GM12878 (cell line): ENCODE results near the gene RAD51B.

Experiments
- CBFB ChIP-seq: IDR thresholded peaks from 2 replicates; pipeline ENCODE4 v1.6.1; 2016; ENCODE audit warnings: antibody characterized with exemption, low read depth
- CEBPB ChIP-seq, 2 experiments: fragments of 150-350 bp in 1 of 2; IDR thresholded peaks; 2 replicates each; pipeline ENCODE4 v1.6.1; 2012 to 2014; ENCODE audit warnings: low read depth in 2 of 2, low read length in 2 of 2, borderline replicate concordance in 1 of 2, inconsistent platforms in 1 of 2
- CHD2 ChIP-seq: IDR thresholded peaks from 2 replicates; pipeline ENCODE4 v1.6.1; 2011; ENCODE audit warnings: low read depth, low read length, improper control_type of control experiment, borderline replicate concordance
- CREM ChIP-seq: IDR thresholded peaks from 2 replicates; pipeline ENCODE4 v1.6.1; 2014; ENCODE audit warnings: antibody characterized with exemption, low read depth
- JUND ChIP-seq: IDR thresholded peaks from 2 replicates; pipeline ENCODE4 v1.6.1; 2012; ENCODE audit warnings: low read depth, mild to moderate bottlenecking, low read length, improper control_type of control experiment, moderate library complexity
- NFIC ChIP-seq: IDR thresholded peaks from 2 replicates; pipeline ENCODE4 v1.6.1; 2012; ENCODE audit warnings: low read depth, mild to moderate bottlenecking, inconsistent platforms, low read length, moderate library complexity
- NFXL1 ChIP-seq: fragments of 450-650 bp; IDR thresholded peaks from 2 replicates; pipeline ENCODE4 v1.6.1; 2017; ENCODE audit warnings: antibody characterized with exemption, mild to moderate bottlenecking, borderline replicate concordance
- NR2C1 ChIP-seq: fragments of 450-650 bp; IDR thresholded peaks from 2 replicates; pipeline ENCODE4 v1.6.1; 2017; ENCODE audit warnings: antibody characterized with exemption, mild to moderate bottlenecking, moderate library complexity
- POLR2A ChIP-seq: IDR thresholded peaks from 2 replicates; pipeline ENCODE4 v1.6.1; 2011; ENCODE audit warnings: low read depth, mild to moderate bottlenecking, low read length
- SIX5 ChIP-seq: IDR thresholded peaks from 2 replicates; pipeline ENCODE4 v1.6.1; 2011; ENCODE audit warnings: mild to moderate bottlenecking, low read depth, low read length, moderate library complexity; ENCODE audit not compliant: severe bottlenecking
- SREBF2 ChIP-seq: IDR thresholded peaks from 2 replicates; pipeline ENCODE4 v1.6.1; 2012; ENCODE audit warnings: mild to moderate bottlenecking, low read length
- TF ChIP-seq, protein P1 (sequence below), 3 experiments: IDR thresholded peaks in 2 of 3; conservative IDR thresholded peaks in 1 of 3; 2 replicates each; pipeline ENCODE4 v1.5.1; 2011; ENCODE audit warnings: low read depth in 3 of 3, low read length in 3 of 3, mild to moderate bottlenecking in 3 of 3, control low read depth in 2 of 3, moderate library complexity in 2 of 3, inconsistent platforms in 1 of 3, mixed read lengths in 1 of 3; ENCODE audit not compliant: control insufficient read depth in 2 of 3, insufficient read depth in 1 of 3; ENCODE audit errors: extremely low read depth in 1 of 3
- TF ChIP-seq, protein P2 (sequence below): IDR thresholded peaks from 2 replicates; pipeline ENCODE4 v1.6.1; 2012; ENCODE audit warnings: low read length, inconsistent platforms
- TF ChIP-seq, protein P3 (sequence below): IDR thresholded peaks from 2 replicates; pipeline ENCODE4 v1.6.1; 2012; ENCODE audit warnings: low read depth, low read length, improper control_type of control experiment

DNA sequence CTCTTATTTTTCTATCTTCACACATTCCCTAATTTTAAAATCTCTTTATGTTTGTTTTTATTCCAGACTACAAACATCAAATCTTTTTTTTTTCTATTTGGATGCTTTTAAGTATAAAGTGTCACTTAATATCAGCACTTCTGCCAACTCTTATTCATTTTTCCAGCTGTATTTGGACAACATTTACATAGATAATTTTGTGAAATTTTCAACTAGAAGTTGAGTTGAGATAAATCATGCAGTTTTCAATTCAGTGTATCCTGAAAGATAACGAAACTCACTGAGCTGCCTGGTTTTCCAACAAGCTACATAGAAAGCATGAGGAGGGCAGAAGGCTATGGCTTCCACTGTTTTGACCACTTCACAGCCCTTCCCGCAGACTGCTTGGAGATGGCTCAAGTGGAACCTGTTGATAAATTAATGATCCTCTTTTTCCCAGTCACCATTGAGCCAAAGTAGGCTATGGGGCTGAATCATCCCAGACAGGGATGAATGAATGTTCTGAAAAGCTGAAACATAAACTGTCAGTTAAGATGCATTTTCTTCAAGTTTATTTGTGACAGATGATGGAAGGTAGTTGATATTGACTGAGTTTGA, 213.9 kb downstream of the RAD51B start:
- TF ChIP-seq, protein P1, sequence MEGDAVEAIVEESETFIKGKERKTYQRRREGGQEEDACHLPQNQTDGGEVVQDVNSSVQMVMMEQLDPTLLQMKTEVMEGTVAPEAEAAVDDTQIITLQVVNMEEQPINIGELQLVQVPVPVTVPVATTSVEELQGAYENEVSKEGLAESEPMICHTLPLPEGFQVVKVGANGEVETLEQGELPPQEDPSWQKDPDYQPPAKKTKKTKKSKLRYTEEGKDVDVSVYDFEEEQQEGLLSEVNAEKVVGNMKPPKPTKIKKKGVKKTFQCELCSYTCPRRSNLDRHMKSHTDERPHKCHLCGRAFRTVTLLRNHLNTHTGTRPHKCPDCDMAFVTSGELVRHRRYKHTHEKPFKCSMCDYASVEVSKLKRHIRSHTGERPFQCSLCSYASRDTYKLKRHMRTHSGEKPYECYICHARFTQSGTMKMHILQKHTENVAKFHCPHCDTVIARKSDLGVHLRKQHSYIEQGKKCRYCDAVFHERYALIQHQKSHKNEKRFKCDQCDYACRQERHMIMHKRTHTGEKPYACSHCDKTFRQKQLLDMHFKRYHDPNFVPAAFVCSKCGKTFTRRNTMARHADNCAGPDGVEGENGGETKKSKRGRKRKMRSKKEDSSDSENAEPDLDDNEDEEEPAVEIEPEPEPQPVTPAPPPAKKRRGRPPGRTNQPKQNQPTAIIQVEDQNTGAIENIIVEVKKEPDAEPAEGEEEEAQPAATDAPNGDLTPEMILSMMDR (IDR thresholded peaks at IDR 0.05 in 2 of 3, conservative IDR thresholded peaks at IDR 0.05 in 1 of 3; ENCODE audit: control insufficient read depth in 2 of 3, extremely low read depth in 1 of 3, insufficient read depth in 1 of 3, low read depth in 3 of 3, low read length in 3 of 3) = no peak
- TF ChIP-seq CHD2 (no peak), NFIC (no peak), SREBF2 (no peak), CBFB (no peak), JUND (no peak), NR2C1 (no peak), CEBPB (IDR thresholded peaks at IDR 0.05; ENCODE audit: borderline replicate concordance in 1 of 2, low read depth in 2 of 2, low read length in 2 of 2) (no peak), NFXL1 (no peak), POLR2A (no peak), SIX5 (no peak), CREM (no peak)
- TF ChIP-seq, protein P2, sequence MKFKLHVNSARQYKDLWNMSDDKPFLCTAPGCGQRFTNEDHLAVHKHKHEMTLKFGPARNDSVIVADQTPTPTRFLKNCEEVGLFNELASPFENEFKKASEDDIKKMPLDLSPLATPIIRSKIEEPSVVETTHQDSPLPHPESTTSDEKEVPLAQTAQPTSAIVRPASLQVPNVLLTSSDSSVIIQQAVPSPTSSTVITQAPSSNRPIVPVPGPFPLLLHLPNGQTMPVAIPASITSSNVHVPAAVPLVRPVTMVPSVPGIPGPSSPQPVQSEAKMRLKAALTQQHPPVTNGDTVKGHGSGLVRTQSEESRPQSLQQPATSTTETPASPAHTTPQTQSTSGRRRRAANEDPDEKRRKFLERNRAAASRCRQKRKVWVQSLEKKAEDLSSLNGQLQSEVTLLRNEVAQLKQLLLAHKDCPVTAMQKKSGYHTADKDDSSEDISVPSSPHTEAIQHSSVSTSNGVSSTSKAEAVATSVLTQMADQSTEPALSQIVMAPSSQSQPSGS = no peak
- TF ChIP-seq, protein P3, sequence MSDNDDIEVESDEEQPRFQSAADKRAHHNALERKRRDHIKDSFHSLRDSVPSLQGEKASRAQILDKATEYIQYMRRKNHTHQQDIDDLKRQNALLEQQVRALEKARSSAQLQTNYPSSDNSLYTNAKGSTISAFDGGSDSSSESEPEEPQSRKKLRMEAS = no peak
